Stomach (tissue), 4 donors: ENCODE measurements around the gene STBD1.

Source experiments
- CTCF ChIP-seq, 7 experiments: fragments of 450-650 bp in 4 of 7; fragments of 200-600 bp in 3 of 7; sonication (generic) in 3 of 7; IDR thresholded peaks; one replicate each; pipeline ENCODE4 v1.5.1; 2016 to 2019; ENCODE audit warnings: antibody characterized with exemption in 7 of 7, control low read depth in 2 of 7, mild to moderate bottlenecking in 1 of 7
- POLR2A ChIP-seq, 4 donors: fragments of 450-650 bp; IDR thresholded peaks; one replicate each; pipeline ENCODE4 v1.6.1; 2016; ENCODE audit warnings: antibody characterized with exemption in 4 of 4, control low read depth in 2 of 4, mild to moderate bottlenecking in 1 of 4, moderate library complexity in 1 of 4
- POLR2AphosphoS5 ChIP-seq, 3 donors: sonication (generic); formaldehyde crosslinking; IDR thresholded peaks; one replicate each; pipeline ENCODE4 v1.6.1; 2016; ENCODE audit warnings: antibody characterized with exemption in 3 of 3

DNA sequence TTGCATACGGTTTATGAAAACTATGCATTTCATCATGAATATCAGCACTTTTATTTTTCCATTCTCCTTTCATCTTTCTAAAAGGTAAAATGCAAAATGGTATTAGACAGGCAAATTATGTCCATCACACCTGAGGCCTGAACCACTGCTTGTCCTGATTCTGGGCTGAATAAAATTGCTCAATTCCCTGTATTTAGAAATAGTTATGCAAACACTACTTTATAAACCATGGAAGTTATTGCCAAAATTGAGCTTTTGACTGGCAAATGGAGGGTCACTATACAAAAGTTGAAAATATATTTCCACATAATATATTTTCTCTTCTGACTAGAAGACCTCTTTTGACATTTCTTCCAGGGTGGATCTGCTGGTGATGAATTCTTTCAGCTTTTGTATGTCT lies 34.0 kb upstream of the STBD1 start:
- TF ChIP-seq CTCF (IDR thresholded peaks at IDR 0.05) (no peak), POLR2AphosphoS5 (IDR thresholded peaks at IDR 0.05) (no peak), POLR2A (IDR thresholded peaks at IDR 0.05) (no peak)
